Melanocyte of skin (primary cell): ENCODE measurements around the gene MS4A14. TPM values are rescaled to one million over a fixed set of nuclear protein-coding genes. Genes with fewer than 3 reads are reported as not detected.

Experiments
- total RNA-seq, 2 donors: library from RNA; depleted of rRNA; stranded (reverse); fragments of >200 nt; gene quantifications; 2 replicates each; pipeline ENCODE4 v1.2.3, GENCODE V29; 2012

The MS4A14 gene
- not detected for total RNA-seq

DNA sequence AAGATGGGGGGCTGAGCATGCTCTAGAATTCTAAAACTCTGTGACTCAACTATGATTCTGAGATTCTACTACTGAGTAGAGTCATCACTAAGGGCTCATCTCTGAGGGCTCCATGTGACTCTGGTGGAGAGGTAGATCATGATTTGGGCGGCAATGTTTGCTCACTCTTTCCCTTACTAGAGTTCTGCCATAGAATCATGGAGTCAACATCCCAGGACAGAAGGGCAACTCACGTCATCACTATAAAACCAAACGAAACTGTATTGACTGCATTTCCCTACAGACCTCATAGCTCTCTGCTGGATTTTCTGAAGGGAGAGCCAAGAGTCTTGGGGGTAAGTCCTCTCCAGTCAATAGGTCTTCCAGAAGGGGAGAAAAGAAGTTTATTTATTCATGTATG, at the start of gene MS4A14:
MS4A14 (plus strand) TSS at position 78 of the 400 bp plus-strand sequence; CDS start at position 198, 120 bp downstream.

GRCh38 chr11:60378354-60378753, 17.9 kb upstream of the MS4A14 start, which contains the start of gene MS4A7:
MS4A7 (plus strand) TSS chr11:60378532; CDS start chr11:60383142, 4,610 bp downstream.

DNA sequence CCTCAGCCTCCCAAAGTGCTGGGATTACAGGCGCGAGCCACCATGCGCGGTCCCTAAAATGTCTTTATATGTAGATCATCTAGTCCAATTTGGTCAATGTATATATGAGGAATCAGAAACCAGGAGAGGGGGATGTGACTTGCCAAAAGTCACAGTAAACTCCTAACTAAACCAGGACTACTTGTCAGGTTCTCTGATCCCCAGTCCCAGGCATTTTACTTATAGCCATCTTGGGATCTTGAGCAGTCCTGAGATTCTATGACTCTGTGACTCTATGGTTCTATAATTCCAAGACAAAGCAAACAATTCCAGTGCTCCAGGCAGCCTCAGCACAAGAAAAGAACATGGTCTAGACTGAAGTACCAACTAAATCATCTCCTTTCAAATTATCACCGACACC, 33.0 kb downstream of the MS4A14 start, which contains the start of gene MS4A5:
MS4A5 (plus strand) TSS at position 301 of the 400 bp plus-strand sequence. CDS start 103 bp downstream, outside the sequence.

DNA sequence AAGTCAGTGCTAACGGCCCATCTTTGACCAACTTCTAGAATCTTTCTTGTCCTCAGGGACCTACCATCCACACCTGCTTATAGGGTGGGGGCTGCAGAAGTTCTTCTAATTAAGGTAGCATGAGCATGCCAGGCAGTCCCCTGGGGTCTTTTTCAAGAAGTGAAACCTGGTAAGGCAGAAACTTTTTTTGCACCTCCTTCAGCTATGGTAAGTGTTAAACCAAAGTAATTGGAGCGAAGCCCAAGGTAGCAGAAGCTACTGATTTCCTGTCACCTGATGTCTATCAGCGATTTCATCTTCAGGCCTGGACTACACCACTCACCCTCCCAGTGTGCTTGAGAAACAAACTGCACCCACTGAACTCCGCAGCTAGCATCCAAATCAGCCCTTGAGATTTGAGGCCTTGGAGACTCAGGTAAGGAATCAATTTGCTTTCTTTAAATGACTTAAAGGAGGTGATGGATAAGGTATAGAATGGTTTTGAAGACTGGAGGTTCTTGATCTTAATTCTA, 59.3 kb downstream of the MS4A14 start, which contains the start of gene MS4A1:
MS4A1 (plus strand) TSS at position 317 of the 512 bp plus-strand sequence. CDS start 6,528 bp downstream, outside the sequence.

Other genes starting within 250 kb of the MS4A14 start
- gene MS4A6A, start 213.4 kb upstream of the MS4A14 start, total RNA-seq, result not detected
- not detected for gene MS4A4E, start 153.3 kb upstream of the MS4A14 start, total RNA-seq
- not detected for gene MS4A4A, start 115.8 kb upstream of the MS4A14 start, total RNA-seq
- gene MS4A6E, start 69.2 kb upstream of the MS4A14 start, total RNA-seq, result not detected
- 1 to 10 TPM in 1 of 2 donors, under 1 TPM in 1; under 0.01 to 1.0 TPM for gene MS4A7, start 17.9 kb upstream of the MS4A14 start, total RNA-seq
- not detected for gene MS4A5, start 33.1 kb downstream of the MS4A14 start, total RNA-seq
- gene MS4A1, start 59.4 kb downstream of the MS4A14 start, total RNA-seq, result not detected
- under 1 TPM in 1 of 2 donors, not detected in 1; 0.34 TPM for gene MS4A12, start 96.3 kb downstream of the MS4A14 start, total RNA-seq
- gene MS4A13, start 118.9 kb downstream of the MS4A14 start, total RNA-seq, result not detected